NK-92 treated with Interleukin-12 subunit alpha and Interleukin-12 subunit beta, amount 100 ng/mL, for 24 hours (cell line): Measurements from ENCODE around the gene INTS1.

Source experiments
- DNase-seq: peaks from one replicate; lab custom pipeline; 2025; lab: John Stamatoyannopoulos, UW

INTS1 gene

DNA sequence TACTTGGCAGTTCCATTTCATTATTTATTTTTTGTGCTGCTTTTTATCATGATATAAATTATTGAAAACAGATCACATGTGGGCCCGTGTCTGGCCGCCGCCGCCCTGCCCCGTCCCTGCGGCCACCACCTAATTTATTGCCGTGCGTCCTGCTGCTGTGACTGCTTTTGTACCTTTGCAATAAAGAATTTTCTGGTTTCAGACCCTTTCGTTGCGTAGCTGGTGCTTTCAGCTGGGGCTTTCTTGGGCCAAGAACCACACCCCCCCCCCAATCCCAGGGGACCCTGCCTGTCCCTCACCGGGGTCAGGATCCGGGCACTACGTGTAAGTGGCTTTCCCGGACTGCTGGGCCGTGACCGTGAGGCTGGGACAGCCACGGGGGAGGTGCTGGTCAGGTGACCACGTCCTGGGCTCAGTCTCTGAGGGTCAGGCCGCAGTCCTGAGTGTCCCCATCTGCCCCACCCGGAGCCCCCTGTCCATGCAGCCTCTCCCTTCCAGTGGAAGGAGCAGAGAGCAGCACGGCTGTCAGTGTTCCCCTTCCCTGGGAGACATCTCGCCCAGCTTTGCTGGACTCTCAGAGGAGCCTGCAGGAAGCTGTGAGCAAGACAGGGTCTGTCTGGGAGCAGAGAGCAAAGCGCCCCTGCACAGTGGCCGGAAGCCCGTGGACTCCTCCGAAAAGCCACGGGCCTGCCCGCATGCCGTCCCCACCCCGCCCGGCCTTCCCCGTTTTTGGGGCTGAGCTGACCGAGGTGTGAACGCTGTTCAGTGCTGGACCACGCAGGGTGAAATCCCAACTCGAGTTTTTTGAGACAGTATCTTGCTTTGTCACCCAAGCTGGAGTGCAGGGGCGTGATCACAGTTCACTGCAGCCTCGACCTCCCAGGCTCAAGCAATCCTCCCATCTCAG is 38.9 kb upstream of the INTS1 start:
- DNase-seq = no peak

- DNase-seq = no peak
Measured at GRCh38 chr7:1542329-1542728, 38.1 kb upstream of the INTS1 start.

DNA sequence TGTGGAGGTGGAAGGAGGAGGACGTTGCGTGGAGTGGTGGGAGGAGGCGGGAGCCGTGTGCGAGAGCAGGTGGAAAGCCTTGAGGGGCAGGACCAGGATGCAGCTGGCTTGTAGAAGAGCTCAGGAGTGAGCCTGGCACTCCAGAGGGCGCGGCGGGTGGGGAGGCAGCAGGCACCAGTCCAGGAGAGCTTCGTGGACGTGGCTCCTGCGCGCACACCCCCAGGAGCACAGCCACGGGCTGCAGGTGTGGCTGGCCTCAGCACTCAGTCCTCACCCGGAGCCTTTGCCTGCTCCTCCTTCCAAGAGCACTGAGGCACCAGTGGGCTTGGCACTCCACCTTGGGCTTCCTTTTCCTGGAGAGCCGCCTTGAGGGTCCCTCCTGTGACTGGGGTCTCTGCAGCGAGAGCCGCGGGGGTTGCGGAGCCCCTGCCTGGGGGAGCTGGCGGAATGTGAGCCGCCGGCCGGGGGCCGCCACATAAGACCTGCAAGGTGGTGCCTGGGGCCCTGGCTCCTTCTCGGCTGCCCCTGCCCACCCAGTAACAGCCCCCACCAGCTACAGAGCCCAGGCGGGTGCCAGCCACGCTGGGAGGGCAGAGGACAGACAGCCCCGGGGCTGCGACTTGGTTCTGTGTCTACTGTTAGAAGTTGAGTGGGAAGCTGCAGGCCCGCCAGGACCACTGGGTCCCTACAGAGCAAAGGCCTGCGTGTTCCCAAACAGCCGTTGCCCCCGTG is 37.4 kb upstream of the INTS1 start:
- DNase-seq = no peak

- DNase-seq = no peak
Measured at GRCh38 chr7:1540776-1541271, 36.6 kb upstream of the INTS1 start.

- no peak for DNase-seq
Measured at GRCh38 chr7:1539882-1540775, 35.9 kb upstream of the INTS1 start.

GRCh38 chr7:1539181-1539881 is 35.1 kb upstream of the INTS1 start:
- DNase-seq = no peak

GRCh38 chr7:1538544-1539180 is 34.5 kb upstream of the INTS1 start:
- DNase-seq = no peak

DNA sequence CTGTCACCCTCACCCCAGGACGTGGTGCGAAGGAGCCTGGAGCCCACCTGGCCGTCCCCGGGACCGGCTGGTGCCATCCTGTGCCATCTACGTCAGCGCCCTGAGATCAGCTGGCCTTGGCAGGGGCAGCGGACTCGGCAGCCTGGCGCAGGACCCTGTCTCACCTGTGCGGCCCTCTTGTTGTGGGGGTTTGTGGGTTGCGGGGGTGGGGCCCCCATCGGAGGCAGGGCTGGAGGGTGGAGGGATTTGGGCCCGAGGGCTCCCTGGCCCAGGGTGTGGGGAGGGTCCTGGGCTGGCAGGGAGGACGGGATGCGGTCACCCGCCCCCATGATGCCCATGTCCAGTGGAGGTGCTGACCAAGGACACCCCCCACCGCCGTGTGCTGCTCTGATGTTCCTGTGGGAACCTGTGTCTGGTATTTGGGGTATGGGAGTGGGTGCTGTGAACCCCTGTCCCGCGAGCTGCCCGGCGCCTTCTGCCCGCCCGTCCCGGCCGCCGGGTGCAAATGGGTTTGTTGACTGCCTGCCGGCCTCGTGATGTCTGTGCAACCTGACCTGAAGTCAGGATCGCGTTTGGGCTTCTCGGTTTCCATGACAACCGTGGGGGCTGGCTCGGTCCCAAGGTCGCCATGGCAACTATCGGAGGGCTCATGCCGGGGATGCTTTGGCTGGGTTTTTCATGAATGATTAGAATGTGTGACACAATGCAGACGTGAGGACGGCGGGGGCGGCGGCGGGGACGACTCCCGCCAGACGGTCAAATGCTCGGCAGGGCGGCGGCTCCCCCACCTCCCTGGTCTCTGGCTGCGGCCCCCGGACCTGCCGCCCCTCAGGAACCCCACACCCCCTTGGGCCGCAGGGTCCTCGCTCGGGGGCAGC is 33.6 kb upstream of the INTS1 start:
- no peak for DNase-seq

GRCh38 chr7:1536743-1537534 is 32.8 kb upstream of the INTS1 start:
- no peak for DNase-seq

DNA sequence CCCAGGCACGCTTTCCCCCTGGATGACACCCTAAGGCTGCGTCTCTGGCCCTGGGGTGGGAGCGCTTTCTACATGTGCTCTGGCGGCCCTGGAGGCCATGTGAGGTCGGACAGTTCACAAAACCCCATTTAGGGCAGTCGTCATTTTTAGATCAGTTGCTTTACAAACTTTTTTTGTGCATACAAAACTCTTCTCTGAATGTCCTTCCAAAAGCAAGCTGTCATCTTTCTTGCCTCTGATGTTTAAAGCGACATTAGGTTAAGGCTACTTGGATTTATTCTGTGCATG is 32.2 kb upstream of the INTS1 start:
- no peak for DNase-seq

GRCh38 chr7:1535701-1536454 is 31.7 kb upstream of the INTS1 start:
- no peak for DNase-seq

DNA sequence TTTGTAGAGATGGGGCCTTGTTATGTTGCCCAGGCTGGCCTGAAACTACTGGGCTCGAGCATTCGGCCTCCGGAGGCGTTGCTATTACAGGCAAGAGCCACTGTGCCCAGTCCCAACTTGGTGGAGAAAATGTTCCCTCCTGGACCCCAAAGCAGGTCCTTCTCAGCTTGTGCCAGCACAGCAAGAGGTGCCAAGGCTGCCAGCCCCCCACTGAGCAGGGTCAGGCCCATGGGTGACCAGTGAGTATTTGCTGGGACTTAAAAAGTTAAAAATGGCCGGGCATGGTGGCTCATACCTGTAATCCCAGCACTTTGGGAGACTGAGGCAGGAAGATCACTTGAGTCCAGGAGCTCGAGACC is 30.9 kb upstream of the INTS1 start:
- no peak for DNase-seq

GRCh38 chr7:1534330-1535099 is 30.3 kb upstream of the INTS1 start:
- no peak for DNase-seq

DNA sequence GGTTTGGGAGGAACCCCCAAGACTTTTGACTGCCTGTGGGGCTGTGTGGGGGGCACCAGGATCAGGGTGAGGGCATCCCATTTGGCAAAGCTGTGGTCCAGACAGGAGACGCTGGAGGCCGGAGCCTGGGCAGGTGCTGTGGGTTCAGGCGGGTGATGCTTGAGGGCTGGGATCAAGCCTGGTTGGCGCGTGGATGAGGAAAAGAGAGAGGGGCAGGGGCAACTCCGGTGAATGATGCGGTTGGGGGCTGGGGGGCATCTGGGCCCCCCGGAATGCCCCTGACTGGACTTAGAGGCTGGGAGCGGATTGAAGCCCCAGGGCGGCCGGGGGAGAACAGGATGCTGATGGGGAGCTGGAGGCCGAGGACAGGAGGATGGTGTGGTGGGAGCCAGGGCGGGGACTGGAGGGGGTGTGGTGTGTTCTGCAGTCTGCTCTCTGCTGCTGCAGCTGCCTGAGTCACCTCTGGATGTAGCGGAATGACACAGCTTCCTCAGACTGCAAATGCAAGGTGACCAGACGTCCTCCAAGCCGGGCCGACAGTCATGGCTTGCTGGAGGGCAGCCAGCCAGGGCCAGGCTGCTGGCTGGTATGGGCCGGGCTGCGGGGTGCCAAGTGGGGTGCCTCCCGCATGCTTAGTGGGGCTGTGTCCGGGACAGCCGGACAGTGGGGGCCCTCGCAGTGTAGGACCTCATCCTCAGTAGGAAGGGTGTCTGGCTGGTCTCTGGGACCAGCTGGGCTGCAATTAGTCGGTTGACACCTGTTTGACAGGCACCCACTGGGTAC is 29.5 kb upstream of the INTS1 start:
- DNase-seq = no peak

- no peak for DNase-seq
Measured at GRCh38 chr7:1533255-1533546, 29.0 kb upstream of the INTS1 start.

GRCh38 chr7:1532456-1533254 is 28.5 kb upstream of the INTS1 start:
- no peak for DNase-seq
